ENCODE data around the gene LHX4.

DNA sequence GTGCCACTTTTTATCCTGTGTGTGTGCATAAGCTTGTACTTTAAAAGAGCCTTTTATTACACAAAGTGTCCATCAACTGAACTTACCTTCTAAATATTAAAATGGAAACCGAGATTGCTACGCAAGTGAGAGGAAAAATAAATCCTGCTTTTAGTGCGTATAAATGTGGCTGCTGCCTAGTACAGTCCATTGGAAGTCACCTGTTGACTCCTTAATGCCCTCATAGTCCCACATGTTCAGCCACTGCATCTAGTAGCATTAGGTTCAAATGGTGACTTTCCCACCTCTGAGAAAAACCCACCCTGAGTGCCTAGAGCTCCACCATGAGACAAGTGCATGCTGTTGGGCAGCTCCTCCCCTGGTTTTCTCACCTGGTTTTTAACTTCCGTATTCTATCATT is 53.0 kb downstream of the LHX4 start:
- TF ChIP-seq POLR2AphosphoS5 (IDR thresholded peaks at IDR 0.05; ENCODE audit: borderline replicate concordance, low read depth, low read length): no peak
- no peak for TF ChIP-seq EZH2 (IDR thresholded peaks at IDR 0.05)

Data from SK-N-MC (cell line).